ENCODE data around the gene ZW10. TPM values are rescaled to one million over a fixed set of nuclear protein-coding genes. Genes with fewer than 3 reads are reported as not detected.
A peak's percentile ranks its signal among the peaks of the same experiment; 100 is the strongest.

The ZW10 gene
- total RNA-seq, 1 donor from 2014 or later = 35.7 TPM

- Histone ChIP-seq H3K9me3 (ENCODE audit: low read depth) (no peaks in the 10 kb centered on the region), H3K4me1 (no peaks in the 10 kb centered on the region), H3K4me2 (no peak overlapping the region), H3K27me3 (no peaks in the 10 kb centered on the region), H4K20me1 (ENCODE audit: low read depth) (no peaks in the 10 kb centered on the region), H3K4me3 (no peak overlapping the region), H3K27ac (no peak overlapping the region), H3K36me3 (peaks cover 18% of the 10 kb centered on the region), H3F3A (ENCODE audit: low read depth) (peaks cover 5% of the 10 kb centered on the region), H2AFZ (replicated peaks) (no peak overlapping the region), H3K79me2 (ENCODE audit: low read depth) (no peaks in the 10 kb centered on the region), H3K9ac (no peak overlapping the region)
- Mint-ChIP-seq H3K4me3 (no peak overlapping the region), H3K36me3 (peaks cover 38% of the 10 kb centered on the region), H3K27ac (no peak overlapping the region), H3K9me3 (no peaks in the 10 kb centered on the region), H3K4me1 (peaks cover 4% of the 10 kb centered on the region), H3K27me3 (ENCODE audit: insufficient read depth, low read depth) (no peaks in the 10 kb centered on the region)
- no peak for TF ChIP-seq CTCF (IDR thresholded peaks at IDR 0.05)
- TF ChIP-seq EZH2phosphoT487 (IDR thresholded peaks at IDR 0.05) = no peak
- no peak for DNase-seq (ENCODE audit: low spot score)
These were observed 37.2 kb downstream of the ZW10 start for GRCh38 chr11:113736323-113736722.

- H3K4me3 ChIP-seq = no peak overlapping the region
- Mint-ChIP-seq H3K4me1 (peaks cover 2% of the 10 kb centered on the region), H3K9me3 (no peaks in the 10 kb centered on the region), H3K4me3 (no peak overlapping the region), H3K27me3 (ENCODE audit: insufficient read depth, low read depth) (peaks cover 1% of the 10 kb centered on the region), H3K36me3 (peaks cover 25% of the 10 kb centered on the region), H3K27ac (no peak overlapping the region)
- H3K9me3 ChIP-seq (ENCODE audit: low read depth) = no peaks in the 10 kb centered on the region
- TF ChIP-seq CTCF (IDR thresholded peaks at IDR 0.05) (no peak), EZH2 (IDR thresholded peaks at IDR 0.05) (no peak), EZH2phosphoT487 (IDR thresholded peaks at IDR 0.05) (no peak)
- peaks cover 5% of the 10 kb centered on the region for H3F3A ChIP-seq (ENCODE audit: low read depth)
- H4K20me1 ChIP-seq (ENCODE audit: low read depth) = no peaks in the 10 kb centered on the region
- peaks cover 9% of the 10 kb centered on the region for H3K36me3 ChIP-seq
- no peaks in the 10 kb centered on the region for H3K79me2 ChIP-seq (ENCODE audit: low read depth)
- no peaks in the 10 kb centered on the region for H3K4me1 ChIP-seq
- H3K9ac ChIP-seq = no peak overlapping the region
- DNase-seq (ENCODE audit: low spot score) = no peak
- no peak overlapping the region for H3K4me2 ChIP-seq
- H3K27me3 ChIP-seq = no peaks in the 10 kb centered on the region
- no peak overlapping the region for H2AFZ ChIP-seq (replicated peaks)
- no peak overlapping the region for H3K27ac ChIP-seq
These were observed 41.4 kb downstream of the ZW10 start for GRCh38 chr11:113732092-113732491.

GRCh38 chr11:113730887-113731726 lies 42.4 kb downstream of the ZW10 start:
- H3K36me3 Mint-ChIP-seq = peaks cover 17% of the 10 kb centered on the region
- H3K4me3 ChIP-seq = no peak overlapping the region
- H3K27me3 ChIP-seq = no peaks in the 10 kb centered on the region
- H3K27me3 Mint-ChIP-seq (ENCODE audit: insufficient read depth, low read depth) = peaks cover 2% of the 10 kb centered on the region
- no peaks in the 10 kb centered on the region for H3K4me1 ChIP-seq
- H3K27ac Mint-ChIP-seq = no peak overlapping the region
- peaks cover 5% of the 10 kb centered on the region for H3F3A ChIP-seq (ENCODE audit: low read depth)
- no peak overlapping the region for H2AFZ ChIP-seq (replicated peaks)
- TF ChIP-seq CTCF (IDR thresholded peaks at IDR 0.05) = peak; percentile 75
- no peak for TF ChIP-seq EZH2phosphoT487 (IDR thresholded peaks at IDR 0.05)
- no peaks in the 10 kb centered on the region for H3K79me2 ChIP-seq (ENCODE audit: low read depth)
- H3K4me1 Mint-ChIP-seq = peaks cover 2% of the 10 kb centered on the region
- H3K9me3 Mint-ChIP-seq = no peaks in the 10 kb centered on the region
- H3K9ac ChIP-seq = no peak overlapping the region
- H3K27ac ChIP-seq = no peak overlapping the region
- H3K4me3 Mint-ChIP-seq = no peak overlapping the region
- DNase-seq (ENCODE audit: low spot score) = peak; percentile 75
- no peaks in the 10 kb centered on the region for H4K20me1 ChIP-seq (ENCODE audit: low read depth)
- H3K4me2 ChIP-seq = no peak overlapping the region
- H3K36me3 ChIP-seq = peaks cover 5% of the 10 kb centered on the region
- no peaks in the 10 kb centered on the region for H3K9me3 ChIP-seq (ENCODE audit: low read depth)
